Progenitor cell of endocrine pancreas (in vitro differentiated cells): ENCODE results near the gene TMED1. TPM values are rescaled to one million over a fixed set of nuclear protein-coding genes. Genes with fewer than 3 reads are reported as not detected.

Experiments
- DNase-seq: peaks from one replicate; pipeline ENCODE4 v3.0.0; 2021; ENCODE audit warnings: low spot score; ENCODE audit not compliant: unreplicated experiment
- H3K27ac Mint-ChIP-seq: 2 replicates; pipeline ENCODE4 v1.8.0; 2021; ENCODE audit warnings: mild to moderate bottlenecking, moderate library complexity, mixed read lengths
- H3K27me3 Mint-ChIP-seq: 2 replicates; pipeline ENCODE4 v1.8.0; 2021; ENCODE audit warnings: mixed read lengths
- H3K36me3 Mint-ChIP-seq: 2 replicates; pipeline ENCODE4 v1.8.0; 2022; ENCODE audit warnings: mixed read lengths; ENCODE audit not compliant: insufficient read depth
- H3K4me1 Mint-ChIP-seq: 2 replicates; pipeline ENCODE4 v1.8.0; 2021; ENCODE audit warnings: low read depth, mixed read lengths
- H3K4me3 Mint-ChIP-seq: 2 replicates; pipeline ENCODE4 v1.8.0; 2021; ENCODE audit warnings: low read depth, mild to moderate bottlenecking, moderate library complexity, mixed read lengths
- H3K9me3 Mint-ChIP-seq: 2 replicates; pipeline ENCODE4 v1.8.0; 2021; ENCODE audit warnings: low read depth, mixed read lengths
- CTCF ChIP-seq: fragments of 200-600 bp; sonication (generic); IDR thresholded peaks from one replicate; pipeline ENCODE4 v1.5.0; 2021; ENCODE audit warnings: antibody characterized with exemption, mild to moderate bottlenecking; ENCODE audit not compliant: unreplicated experiment
- long read RNA-seq: library from polyadenylated mRNA; unstranded; transcript quantifications from one replicate; pipeline ENCODE4 v2.0.0, GENCODE V29; 2020
- total RNA-seq: library from RNA; stranded (reverse); gene quantifications from 2 replicates; pipeline ENCODE4 v1.2.1, GENCODE V29; 2021

TMED1 gene, protein sequence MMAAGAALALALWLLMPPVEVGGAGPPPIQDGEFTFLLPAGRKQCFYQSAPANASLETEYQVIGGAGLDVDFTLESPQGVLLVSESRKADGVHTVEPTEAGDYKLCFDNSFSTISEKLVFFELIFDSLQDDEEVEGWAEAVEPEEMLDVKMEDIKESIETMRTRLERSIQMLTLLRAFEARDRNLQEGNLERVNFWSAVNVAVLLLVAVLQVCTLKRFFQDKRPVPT
- 32.6 and 39.3 TPM in 2 replicates for total RNA-seq
- long read RNA-seq, transcript TMED1-201 (4 exons, 1,340 nt) = major isoform, 80 of 84 reads
- long read RNA-seq, partial matches to known transcripts = 1 of 84 reads
- long read RNA-seq, other reads (novel, unspliced or antisense) = 3 of 84 reads

DNA sequence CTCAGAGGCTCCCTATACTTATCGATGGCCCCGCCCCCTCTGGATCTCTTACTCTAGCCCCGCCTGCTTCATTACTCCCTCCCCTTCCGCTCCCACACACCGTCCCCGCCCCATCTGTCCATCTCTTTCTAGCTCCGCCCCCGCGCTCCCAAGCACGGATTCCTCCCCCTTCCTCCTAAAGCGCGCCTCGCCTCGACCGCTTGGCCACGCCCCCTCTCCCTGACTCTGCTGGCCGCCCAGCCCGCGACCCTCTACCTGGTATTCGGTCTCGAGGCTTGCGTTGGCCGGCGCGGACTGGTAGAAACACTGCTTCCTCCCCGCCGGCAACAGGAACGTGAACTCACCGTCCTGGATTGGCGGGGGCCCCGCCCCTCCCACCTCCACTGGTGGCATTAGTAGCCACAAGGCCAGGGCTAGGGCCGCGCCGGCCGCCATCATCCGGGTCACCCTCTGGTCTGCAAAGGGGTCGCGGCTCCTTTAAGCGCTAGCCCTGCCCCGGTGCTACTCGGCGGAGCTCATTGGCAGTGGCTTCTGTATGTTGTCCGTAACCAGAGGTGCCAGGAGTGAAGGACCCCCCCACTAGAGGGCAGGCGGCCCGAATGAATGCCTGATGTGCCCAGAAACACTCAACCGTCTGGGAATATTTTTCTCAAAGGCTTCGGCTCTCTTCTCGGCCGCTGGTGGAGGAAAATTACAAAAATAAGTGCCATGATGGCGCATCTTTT is at the start of gene TMED1:
TSS of gene TMED1 (minus strand) at position 459 of the 725 bp plus-strand sequence. CDS start at position 438, 21 bp downstream.
- DNase-seq = peak; percentile 94
- H3K27ac Mint-ChIP-seq = peak within 1 kb of the TSS; percentile 100
- H3K36me3 Mint-ChIP-seq = peaks cover 5% of the 10 kb centered on the region
- H3K4me1 Mint-ChIP-seq = no peaks in the 10 kb centered on the region
- peaks cover 9% of the 10 kb centered on the region for H3K9me3 Mint-ChIP-seq
- peak within 1 kb of the TSS; percentile 94 for H3K4me3 Mint-ChIP-seq
- no peaks in the 10 kb centered on the region for H3K27me3 Mint-ChIP-seq
- TF ChIP-seq CTCF = peak; percentile 22

DNA sequence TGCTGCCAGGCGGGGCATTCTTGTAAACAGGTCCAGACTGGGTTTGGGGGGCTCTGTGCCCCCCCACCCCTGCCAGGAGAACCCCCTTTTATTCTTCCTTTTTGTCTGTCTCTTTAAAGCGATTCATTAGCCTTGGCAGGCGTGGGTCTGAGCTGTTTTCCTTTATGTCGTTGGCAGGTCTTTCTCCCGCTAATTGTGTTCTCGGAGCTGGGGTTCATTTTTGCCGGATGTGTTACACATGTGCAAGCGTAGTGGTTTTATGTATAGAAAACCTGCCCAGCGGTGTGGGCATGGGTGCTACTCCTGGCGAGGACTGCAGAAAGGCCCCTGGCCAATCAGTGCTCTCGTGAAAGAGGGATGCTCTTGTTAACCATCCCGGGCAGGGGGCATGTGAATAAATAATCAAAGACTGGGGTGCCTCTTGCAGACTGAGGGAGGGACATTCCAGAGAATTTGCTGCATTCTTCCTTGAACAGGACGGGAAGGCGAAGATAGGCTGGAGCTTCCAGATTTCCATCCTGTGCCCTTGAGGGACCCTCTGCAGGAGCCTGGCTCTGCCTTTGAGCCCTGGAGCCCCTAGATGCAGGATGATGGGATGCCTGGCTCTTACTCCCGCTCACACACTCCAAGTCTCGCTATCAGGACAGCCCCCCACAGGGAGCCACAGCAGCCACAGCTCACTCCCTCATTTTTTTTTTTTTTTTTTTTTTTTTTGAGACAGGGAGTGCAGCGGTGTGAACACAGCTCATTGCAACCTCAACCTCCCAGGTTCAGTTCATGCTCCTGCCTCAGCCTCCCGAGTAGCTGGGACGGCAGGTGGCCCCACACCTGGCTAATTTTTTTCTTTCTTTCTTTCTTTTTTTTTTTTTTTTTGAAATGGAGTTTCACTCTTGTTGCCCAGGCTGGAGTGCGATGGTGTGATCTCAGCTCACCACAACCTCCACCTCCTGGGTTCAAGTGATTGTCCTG is 49.5 kb upstream of the TMED1 start:
- Mint-ChIP-seq H3K27me3 (no peaks in the 10 kb centered on the region), H3K4me1 (peaks cover 29% of the 10 kb centered on the region), H3K27ac (peak overlapping the region; percentile 45), H3K4me3 (no peak overlapping the region), H3K9me3 (no peaks in the 10 kb centered on the region), H3K36me3 (no peaks in the 10 kb centered on the region)
- no peak for DNase-seq
- TF ChIP-seq CTCF = no peak

DNA sequence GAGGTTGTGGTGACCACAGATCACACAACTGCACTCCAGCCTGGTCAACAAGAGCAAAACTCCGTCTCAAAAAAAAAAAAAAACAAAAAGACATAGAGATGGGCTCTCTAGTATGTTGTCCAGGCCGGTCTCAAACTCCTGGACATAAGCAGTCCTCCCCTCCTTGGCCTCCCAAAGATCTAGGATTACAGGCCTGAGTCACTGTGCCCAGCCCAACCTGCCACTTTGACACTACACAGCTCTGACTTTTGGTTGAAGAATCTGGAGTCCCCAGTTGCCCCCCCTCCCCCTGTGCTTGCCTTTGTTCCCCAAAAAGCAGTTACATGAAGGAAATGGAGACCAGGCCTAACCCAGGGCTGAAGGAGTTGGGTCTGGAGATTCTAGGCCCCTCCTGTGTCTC is 48.3 kb upstream of the TMED1 start:
- TF ChIP-seq CTCF = no peak
- H3K4me3 Mint-ChIP-seq = no peak overlapping the region
- no peaks in the 10 kb centered on the region for H3K27me3 Mint-ChIP-seq
- no peak for DNase-seq
- H3K4me1 Mint-ChIP-seq = peaks cover 35% of the 10 kb centered on the region
- H3K27ac Mint-ChIP-seq = no peak overlapping the region
- peaks cover under 1% of the 10 kb centered on the region for H3K36me3 Mint-ChIP-seq
- H3K9me3 Mint-ChIP-seq = no peaks in the 10 kb centered on the region

- H3K4me1 Mint-ChIP-seq = peaks cover 31% of the 10 kb centered on the region
- H3K27ac Mint-ChIP-seq = peak overlapping the region; percentile 75
- H3K9me3 Mint-ChIP-seq = peaks cover 3% of the 10 kb centered on the region
- DNase-seq = no peak
- no peak for TF ChIP-seq CTCF
- no peaks in the 10 kb centered on the region for H3K27me3 Mint-ChIP-seq
- peak overlapping the region; percentile 26 for H3K4me3 Mint-ChIP-seq
- H3K36me3 Mint-ChIP-seq = peaks cover 3% of the 10 kb centered on the region
These were observed 46.1 kb upstream of the TMED1 start for GRCh38 chr19:10882108-10882457.
